Fibroblast of pulmonary artery (primary cell): Measurements from ENCODE around the gene ASIC3.

Source experiments
- DNase-seq: peaks from one replicate; pipeline ENCODE4 v3.0.0-alpha.2; 2010; ENCODE audit warnings: low read depth
- H3K4me3 ChIP-seq: replicated peaks from 2 replicates; pipeline ENCODE4 v1.5.1; 2011; ENCODE audit warnings: low read depth, mild to moderate bottlenecking, control low read depth, low read length, moderate library complexity
- CTCF ChIP-seq: IDR thresholded peaks from 2 replicates; pipeline ENCODE4 v1.5.1; 2011; ENCODE audit warnings: mild to moderate bottlenecking, control low read depth, low read length, inconsistent platforms; ENCODE audit errors: missing control alignments

Gene ASIC3

GRCh38 chr7:151077705-151078232 is 29.4 kb downstream of the ASIC3 start:
- TF ChIP-seq CTCF: no peak
- H3K4me3 ChIP-seq: no peak overlapping the region
- no peak for DNase-seq

GRCh38 chr7:151078233-151079040 is 30.1 kb downstream of the ASIC3 start:
- DNase-seq: no peak
- no peak overlapping the region for H3K4me3 ChIP-seq
- no peak for TF ChIP-seq CTCF

- TF ChIP-seq CTCF: no peak
- peak overlapping the region; percentile 81 for H3K4me3 ChIP-seq
- no peak for DNase-seq
Observed at GRCh38 chr7:151079199-151079910, 31.0 kb downstream of the ASIC3 start.

- DNase-seq: no peak
Observed at GRCh38 chr7:151080067-151080521, 31.8 kb downstream of the ASIC3 start.

GRCh38 chr7:151080522-151081169 is 32.3 kb downstream of the ASIC3 start, which contains the start of gene FASTK:
Gene FASTK, minus strand, starts transcription at chr7:151080809. Its CDS starts 43 bp downstream, at chr7:151080766.
- peak; percentile 89 for DNase-seq
- TF ChIP-seq CTCF: no peak
- peak within 1 kb of the TSS; percentile 81 for H3K4me3 ChIP-seq

More at GRCh38 chr7:151080067-151080521, 31.8 kb downstream of the ASIC3 start:
- TF ChIP-seq CTCF: no peak
- H3K4me3 ChIP-seq: peak overlapping the region; percentile 81

- no peak for DNase-seq
- peak overlapping the region; percentile 74 for H3K4me3 ChIP-seq
- no peak for TF ChIP-seq CTCF
Observed at GRCh38 chr7:151081170-151082101, 33.1 kb downstream of the ASIC3 start.
